Measurements from ENCODE around the gene SNW1. TPM values are rescaled to one million over a fixed set of nuclear protein-coding genes. Genes with fewer than 3 reads are reported as not detected.
"Not testable (repeated sequence)": the region's sequence is repeated elsewhere in the genome, so short reads cannot be mapped to it uniquely, and the experiment has no call there.

The SNW1 gene
- total RNA-seq, 1 donor from 2014 or later = 69.3 TPM

DNA sequence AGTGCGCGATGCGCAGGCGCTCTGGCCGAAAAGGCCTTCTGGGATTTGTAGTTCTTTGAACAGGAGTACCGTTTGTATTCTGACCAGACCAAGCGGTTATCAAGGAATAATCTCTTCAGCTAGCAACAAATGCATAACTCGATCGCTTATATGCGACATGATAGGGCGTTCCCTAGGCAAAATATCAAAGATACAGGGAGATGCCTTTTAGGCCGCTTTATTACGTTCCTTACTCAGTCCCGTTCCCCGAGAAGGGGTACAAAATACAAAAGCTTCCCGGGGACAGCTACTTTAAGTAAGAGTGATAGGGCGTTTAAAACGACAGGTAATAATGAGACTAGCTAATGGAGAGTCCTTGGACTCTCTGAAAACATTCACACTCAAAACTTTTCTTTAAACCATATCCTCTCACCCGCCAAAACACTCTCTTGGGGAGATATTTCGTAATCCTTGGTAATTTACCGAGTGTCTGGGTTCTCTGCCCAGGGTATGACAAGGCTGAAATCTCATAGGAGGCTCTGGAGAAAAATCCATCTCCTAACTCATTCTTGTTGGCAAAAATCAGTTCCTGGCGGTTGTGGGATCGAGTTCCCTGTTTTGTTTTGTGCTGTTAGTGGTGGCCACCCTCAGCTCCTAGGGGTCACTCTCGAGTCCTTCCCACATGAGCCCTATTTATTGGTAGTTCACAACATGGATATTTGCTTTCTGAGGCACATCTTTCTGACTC is 412 bp upstream of the SNW1 start:
- intact Hi-C loops (cut with DNase I) = no loop called here
- DNase-seq (ENCODE audit: low spot score) (no peak), ATAC-seq (peak; percentile 91)

DNA sequence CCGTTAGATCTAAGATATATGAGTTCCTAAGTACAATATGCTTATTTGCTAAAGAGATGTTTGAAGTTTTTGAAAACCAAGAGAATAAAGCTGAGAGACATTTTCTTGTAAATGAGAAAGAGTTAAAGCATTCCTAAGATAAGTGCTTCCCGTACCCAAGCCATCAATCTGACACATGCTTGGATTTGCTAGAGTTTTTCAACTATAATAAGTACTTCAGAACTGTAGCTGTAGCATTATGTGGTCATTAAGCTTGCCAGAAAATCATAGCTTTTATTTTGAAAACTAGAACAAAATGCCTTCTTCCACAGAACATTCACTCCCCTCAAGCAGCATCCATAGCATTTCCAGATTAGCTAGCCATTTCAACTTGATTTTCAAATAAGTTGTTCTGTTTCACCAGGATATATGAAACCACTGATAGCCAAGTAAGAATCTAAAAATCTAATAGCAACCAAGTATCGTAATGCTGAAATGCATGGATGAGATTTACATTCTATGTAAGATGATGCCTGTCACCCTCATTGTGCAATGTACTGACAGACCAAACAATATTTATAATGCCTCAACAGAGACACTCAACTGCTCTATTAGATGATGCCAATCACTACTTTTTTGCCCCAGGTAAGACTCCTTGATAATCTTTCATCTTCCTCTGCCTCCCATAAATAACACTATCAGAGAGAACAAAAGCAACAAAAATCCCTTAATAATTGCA is 8.0 kb downstream of the SNW1 start:
- intact Hi-C loops (cut with DNase I) = no loop called here
- DNase-seq (ENCODE audit: low spot score) = no peak
- ATAC-seq = no peak

DNA sequence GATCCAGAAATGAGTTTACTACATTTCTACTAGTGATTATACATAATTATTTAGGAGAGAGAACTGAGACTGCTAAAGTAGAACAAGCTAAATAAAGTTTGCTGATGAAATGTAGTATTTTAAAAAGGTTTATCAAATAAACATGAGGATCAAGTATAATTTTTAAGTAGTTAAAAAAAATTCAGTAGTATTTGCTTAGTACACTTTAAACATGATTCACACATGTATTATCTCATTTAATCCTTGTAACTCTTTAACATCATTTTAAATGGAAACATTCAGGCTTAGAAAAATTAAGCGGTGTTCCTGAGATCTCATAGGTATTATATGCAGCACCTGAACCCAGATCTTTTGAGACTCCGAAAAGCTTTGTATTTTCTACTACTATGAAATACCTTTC is 8.7 kb downstream of the SNW1 start:
- DNase-seq (ENCODE audit: low spot score) (no peak), ATAC-seq (no peak)
- intact Hi-C loops (cut with DNase I) = no loop called here

DNA sequence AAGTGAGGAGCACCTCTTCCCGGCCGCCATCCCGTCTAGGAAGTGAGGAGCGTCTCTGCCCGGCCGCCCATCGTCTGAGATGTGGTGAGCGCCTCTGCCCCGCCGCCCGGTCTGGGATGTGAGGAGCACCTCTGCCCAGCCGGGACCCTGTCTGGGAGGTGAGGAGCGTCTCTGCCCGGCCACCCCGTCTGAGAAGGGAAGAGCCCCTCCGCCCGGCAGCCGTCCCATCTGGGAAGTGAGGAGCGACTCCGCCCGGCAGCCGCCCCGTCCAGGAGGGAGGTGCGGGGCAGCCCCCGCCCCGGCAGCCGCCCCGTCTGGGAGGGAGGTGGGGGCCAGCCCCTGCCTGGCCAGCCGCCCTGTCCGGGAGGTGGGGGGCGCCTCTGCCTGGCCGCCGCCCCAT is 13.5 kb downstream of the SNW1 start:
- ATAC-seq; intact Hi-C loops (cut with DNase I); DNase-seq (ENCODE audit: low spot score): not testable (repeated sequence)

DNA sequence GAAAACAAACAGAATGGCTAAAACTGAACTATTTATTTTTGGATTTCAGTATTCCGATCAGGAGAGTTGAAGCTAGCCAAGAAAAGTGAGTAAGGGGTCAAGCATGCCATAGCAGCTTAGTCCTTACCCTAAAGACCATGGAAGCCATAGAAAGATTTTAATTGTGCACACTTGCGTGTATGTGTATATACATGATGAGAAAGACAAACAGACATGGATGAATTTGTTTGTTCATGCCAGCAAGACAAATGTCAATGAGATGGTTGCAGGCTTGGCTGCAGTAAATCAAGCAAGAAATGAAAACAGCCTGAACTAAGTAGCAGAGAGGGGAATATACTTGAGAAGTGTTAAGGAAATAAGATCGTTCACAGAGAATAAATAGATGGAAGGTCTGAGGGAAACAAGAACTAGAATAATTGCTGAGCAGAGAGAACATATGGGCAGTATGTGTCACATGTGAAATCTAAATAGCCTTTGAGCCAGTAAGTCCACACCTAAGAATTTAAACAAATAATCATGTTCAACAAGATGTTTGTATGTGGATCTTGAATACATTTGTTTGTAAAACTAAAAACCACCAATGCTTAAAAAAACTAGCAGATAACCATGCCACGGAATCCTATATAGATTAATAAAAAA is 14.8 kb downstream of the SNW1 start:
- ATAC-seq = no peak
- DNase-seq (ENCODE audit: low spot score) = no peak
- intact Hi-C loops (cut with DNase I) = no loop called here

DNA sequence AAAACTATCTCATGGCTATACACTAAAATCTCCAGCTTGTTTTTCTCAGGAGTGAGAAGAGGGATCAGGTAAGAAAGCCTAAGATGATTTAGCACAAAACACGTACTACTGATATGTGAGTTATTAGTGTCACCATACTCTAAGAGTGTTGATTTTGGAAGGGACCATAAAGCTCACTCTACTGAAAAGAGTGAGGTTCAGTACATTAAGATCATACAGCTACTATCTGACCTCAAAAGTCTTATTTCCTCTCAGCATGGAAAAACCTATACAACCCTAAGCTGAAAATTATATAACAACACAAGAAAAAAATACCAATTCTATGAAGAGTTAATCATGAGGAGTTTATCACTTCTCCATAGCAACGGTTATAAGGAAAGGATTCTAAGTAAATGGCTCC is 19.5 kb downstream of the SNW1 start:
- no peak for ATAC-seq
- intact Hi-C loops (cut with DNase I) = no loop called here
- no peak for DNase-seq (ENCODE audit: low spot score)

DNA sequence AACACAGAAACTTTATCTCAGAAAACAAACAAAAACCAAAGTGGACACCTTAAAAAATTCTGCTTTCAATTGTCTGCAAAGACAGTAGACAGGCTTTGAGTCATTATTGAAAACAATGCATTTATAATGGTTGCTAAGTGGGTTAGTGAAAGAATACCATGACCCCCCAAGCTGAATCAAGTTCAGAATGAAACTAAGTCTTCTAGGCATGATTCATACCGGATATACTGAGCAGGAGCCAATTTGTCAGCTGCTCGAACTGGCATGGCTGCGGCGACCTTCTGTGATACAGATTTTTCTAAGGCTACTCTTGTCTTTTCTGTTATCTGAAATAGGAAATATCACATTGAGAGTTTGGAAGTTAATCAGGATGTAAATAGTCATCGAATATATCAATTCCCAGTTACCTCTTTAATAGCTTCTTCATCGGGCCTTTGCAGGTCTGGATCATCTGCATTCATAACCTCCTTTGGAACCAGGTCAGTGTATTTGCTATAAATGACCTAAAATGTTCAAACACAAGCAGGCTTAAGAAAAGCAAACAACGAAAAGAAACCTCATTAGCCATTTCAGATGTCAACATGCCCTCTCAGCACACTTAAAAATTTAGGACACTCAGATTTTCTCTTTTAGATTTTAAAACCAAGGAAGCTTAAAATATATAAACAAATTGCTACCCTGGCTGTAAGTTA is 22.3 kb downstream of the SNW1 start:
- intact Hi-C loops (cut with DNase I) = no loop called here
- ATAC-seq (no peak), DNase-seq (ENCODE audit: low spot score) (no peak)

DNA sequence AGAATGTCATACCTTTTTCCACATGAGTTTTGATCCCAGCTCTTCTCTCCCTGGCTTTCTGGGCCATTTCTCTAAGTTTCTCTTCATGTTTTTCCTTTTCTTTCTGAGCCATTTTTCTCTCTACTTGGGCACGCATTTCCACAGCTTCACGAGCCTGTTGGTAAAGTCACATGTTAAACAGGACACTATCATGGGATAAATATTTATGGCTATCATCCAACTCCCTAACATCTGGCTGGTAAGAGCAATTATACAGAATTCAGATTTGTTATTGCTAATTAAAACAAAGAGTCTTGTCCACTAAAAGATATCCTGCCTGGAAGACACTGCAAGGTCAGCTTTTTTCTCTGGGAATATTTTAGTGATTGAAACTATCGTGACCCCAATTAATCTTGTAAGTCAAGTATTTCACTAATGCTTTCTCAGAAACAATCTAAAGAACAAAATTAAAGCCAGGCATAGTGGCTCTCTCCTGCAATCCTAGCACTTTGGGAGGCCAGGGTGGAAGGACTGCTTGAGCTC is 29.9 kb downstream of the SNW1 start:
- DNase-seq (ENCODE audit: low spot score) (no peak), ATAC-seq (no peak)
- intact Hi-C loops (cut with DNase I) = no loop called here

DNA sequence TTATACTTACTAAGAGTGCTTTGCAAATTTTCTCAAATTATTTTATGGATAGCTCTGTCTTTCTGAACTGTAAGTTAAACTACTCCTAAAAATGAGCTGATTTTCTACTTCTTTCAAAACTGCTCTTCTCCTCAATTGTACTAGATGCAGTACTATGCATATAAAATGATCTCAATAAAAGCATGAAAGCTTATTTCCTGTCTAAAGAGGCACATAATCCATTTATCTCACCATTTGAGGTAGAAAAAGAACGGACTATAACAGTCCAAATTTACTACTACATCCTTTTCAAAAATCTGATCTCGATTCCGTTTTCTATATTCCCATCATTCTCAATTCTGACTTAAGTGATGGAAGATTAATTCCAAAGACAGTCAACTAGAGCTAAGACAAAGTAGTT is 38.7 kb downstream of the SNW1 start:
- ATAC-seq (no peak), DNase-seq (ENCODE audit: low spot score) (no peak)
- intact Hi-C loops (cut with DNase I) = no loop called here

DNA sequence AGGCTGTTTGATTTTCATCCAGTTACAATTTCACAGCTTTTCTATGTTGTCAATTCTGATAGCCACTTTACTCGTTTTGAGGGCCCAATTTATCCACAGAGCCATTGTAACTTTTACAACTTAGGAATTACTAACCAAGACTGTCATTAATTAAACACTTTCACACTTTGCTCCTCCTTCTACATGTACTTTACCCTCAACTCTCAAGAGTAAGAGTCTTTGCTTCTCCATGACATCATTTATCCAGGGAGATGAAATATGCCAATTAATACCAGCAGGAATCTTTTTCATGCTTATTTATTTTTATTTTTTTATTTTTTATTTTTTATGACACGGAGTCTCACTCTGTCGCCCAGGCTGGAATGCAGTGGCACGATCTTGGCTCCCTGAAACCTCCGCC is 39.5 kb downstream of the SNW1 start:
- DNase-seq (ENCODE audit: low spot score) (no peak), ATAC-seq (no peak)
- intact Hi-C loops (cut with DNase I) = no loop called here

DNA sequence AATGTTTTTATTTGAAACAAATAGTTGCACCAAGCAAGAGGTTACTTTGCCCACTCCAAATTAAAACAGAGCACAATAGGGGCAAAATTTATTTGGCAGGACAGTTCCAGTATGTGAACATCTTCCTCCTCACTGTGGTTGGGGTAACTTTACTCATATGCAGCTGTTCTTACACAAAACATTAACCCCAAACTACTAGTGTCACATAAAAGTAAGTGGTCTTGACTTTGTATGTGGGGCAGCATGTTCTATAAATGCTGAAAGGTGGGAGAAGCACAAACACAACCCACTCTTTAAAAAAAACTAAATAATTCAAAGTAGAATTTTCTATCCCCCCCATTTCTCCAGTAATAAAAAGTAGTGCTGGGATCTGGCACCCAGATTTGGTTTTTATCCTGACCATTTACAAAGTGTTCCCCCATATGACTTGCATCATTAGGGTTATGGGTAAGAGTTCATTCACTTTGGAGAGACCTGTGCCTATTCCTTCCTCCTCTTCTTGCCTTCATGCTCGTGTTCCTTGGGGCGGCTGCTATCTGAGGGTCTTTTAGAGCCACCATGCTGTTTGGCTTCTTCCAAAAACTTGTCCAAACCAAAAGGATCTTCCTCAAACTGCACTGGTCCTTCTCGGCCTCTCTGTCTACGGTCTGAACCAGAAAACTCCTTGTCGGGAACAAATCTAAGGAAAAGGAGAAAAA is 43.2 kb downstream of the SNW1 start:
- intact Hi-C loops (cut with DNase I) = no loop called here
- ATAC-seq = no peak
- no peak for DNase-seq (ENCODE audit: low spot score)

DNA sequence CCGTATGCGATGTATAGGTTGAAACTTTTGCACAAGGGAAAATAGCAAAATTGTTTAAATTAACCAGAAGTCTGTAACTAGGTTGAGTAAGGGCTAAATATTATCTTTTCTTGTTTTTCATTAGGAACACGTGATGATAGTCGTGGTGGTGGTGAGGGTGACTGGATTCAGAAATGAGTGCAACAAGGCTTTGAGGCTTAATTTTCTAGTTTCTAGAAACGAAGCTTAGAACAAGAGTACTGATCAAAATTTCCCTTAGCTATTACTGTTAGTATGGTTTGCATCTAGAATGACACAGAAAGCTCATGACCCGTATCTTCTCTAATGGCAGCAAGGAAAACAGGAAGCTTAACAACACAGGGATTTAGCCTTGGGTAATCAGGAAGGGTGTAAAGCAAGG is 46.0 kb downstream of the SNW1 start:
- intact Hi-C loops (cut with DNase I) = no loop called here
- DNase-seq (ENCODE audit: low spot score) (no peak), ATAC-seq (no peak)

DNA sequence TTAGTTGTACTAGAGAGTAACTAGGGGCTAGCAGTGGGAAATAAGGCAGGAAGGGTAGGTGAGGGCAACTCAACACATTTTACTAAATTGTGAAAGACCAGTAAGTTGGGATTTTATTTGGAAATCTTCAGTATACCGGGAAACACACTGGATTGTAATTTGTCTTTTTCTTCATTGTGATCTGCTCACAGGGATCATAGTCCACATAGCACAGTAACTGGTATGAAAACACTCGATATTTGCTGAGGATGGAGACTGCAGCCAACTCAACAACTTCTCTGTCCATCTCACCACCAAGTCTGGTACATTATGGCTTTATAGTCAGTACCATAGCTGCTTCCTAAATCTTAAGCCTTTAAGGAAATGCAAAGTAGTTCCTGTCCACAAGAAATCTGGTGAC is 50.6 kb downstream of the SNW1 start:
- ATAC-seq = no peak
- intact Hi-C loops (cut with DNase I) = no loop called here
- no peak for DNase-seq (ENCODE audit: low spot score)

DNA sequence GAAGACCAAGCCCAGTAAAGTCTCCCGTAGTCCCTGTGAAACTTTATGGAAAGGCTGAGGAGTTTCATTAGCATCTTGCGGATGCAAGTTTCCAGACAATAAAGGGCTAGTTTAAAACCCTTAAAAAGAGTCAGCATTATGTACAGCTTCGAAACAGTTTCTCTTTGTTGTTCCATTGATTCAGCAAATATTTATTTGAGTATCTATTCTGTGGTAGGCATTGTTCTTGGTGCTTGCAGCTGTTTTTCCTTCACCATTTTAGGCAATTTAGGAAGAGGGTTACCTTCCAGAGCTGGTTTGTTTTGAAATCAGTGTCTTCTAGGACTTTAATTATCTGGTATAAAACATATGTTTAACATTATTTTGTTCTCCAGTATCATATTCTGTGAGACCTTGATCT is 51.5 kb downstream of the SNW1 start:
- intact Hi-C loops (cut with DNase I) = no loop called here
- DNase-seq (ENCODE audit: low spot score) (no peak), ATAC-seq (no peak)

DNA sequence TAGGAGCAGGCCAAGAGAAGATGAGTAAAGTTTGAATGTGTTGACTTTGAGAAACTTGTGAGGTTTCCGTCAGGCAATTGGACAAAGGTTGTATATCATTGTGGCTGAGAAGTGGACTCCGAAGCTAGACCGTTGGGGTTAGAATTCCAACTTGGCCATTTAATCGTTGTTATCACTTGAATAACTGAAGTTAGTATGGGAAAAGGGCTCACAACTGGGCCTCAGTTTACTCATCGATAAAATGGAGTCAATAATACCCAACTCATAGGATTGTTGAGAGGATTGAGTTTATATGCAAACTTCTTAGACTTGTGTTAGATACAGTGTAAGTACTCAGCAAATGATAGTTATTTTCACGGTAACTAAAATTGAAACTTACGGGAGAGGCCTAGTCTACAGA is 52.2 kb downstream of the SNW1 start:
- ATAC-seq (no peak), DNase-seq (ENCODE audit: low spot score) (no peak)
- intact Hi-C loops (cut with DNase I) = no loop called here

DNA sequence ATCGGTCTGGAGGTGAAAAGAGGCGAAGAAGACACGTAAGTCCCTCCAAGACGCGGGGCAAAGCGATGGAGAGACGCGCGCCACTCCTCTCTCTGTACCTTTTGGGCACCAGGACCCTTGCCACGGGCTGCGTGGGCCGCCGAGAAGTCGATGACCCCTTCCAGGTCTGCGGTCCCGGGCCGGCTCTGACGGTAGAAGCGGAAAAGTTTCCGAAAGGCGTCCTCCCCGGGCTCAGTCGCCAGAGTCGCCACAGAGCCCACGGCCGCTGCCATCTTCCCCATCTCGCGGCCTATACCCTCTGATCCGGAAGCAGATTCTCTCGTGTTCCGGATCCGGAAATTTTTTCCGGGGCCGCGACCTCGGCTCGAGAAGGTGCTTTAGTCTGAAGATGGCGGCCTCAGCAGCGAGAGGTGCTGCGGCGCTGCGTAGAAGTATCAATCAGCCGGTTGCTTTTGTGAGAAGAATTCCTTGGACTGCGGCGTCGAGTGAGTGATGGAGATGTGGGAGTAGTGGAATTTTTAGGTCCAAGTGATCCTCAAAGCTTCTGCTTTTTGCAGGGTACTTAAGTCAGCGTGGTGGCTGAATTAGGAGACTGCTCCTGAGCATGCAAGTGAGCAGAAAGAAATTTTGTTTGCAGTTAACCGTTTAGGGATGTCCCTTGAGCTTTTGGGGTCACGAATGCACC is 53.1 kb downstream of the SNW1 start, which contains the start of the genes ALKBH1 and SLIRP:
ALKBH1 (minus strand) TSS at position 300 of the 685 bp plus-strand sequence; CDS start at position 281, 19 bp downstream.
SLIRP (plus strand) TSS at position 380 of the 685 bp plus-strand sequence; CDS start at position 389, 9 bp downstream.
- intact Hi-C loops (cut with DNase I) = no loop called here
- ATAC-seq (peak; percentile 98), DNase-seq (ENCODE audit: low spot score) (peak; percentile 93)

DNA sequence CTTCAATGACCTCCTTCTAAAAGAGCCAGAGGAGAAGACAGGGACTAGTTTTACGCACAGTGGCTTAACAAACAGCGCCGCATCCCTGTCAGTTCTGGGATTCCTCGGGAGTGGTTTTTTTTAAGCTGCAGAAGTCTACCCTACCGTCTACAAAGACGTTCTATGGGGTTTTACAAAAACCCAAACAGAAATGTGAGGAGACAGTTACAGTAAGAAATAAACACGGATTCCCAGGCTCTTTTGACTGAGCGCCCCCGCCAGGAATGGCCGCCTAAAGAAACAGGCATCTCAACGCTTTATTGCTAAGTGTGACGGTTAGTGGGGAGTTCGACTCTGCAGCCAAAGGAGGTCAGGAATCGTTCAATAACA is 53.6 kb downstream of the SNW1 start:
- intact Hi-C loops (cut with DNase I) = no loop called here
- ATAC-seq (peak; percentile 59), DNase-seq (ENCODE audit: low spot score) (no peak)

DNA sequence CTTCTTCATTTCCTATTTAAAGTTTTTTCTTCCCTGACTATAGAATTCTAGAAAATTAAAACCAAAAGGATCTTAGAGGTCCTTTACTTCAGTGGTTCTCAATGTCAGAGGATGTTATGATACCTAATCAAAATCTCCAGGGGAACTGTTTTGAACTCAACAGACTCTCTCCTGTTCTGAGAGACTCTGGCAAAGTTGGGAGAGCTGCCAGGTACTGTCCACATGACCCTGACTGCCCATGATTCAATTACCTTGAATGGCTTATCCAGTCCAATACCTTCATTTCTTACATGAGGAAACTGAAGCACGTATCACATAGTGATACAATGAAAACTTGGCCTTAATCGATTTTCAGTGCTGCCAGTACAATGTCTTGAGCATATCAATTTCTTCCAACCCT is 69.7 kb downstream of the SNW1 start:
- no peak for DNase-seq (ENCODE audit: low spot score)
- intact Hi-C loops (cut with DNase I) = no loop called here
- no peak for ATAC-seq
